ENCODE results near the gene TXNDC16.

DNA sequence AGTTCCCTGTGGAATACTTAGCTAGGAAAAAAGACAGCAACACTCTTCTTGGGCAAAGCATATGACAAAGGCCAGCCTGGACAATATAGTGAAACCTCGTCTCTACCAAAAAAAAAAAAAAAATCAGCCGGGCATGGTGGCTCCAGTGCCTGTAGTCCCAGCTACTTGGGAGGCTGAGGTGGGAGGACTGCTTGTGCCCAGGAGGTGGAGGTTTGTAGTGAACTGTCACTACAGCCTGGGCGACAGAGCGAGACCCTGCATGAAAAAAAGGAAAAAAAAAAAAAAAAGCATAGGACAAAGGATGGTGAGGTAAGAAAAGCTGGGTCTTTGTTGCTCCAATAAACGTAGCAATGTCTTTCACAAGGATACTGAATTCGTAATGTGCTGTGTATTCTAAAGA lies 1.1 kb downstream of the TXNDC16 start:
- TF ChIP-seq, protein P1, sequence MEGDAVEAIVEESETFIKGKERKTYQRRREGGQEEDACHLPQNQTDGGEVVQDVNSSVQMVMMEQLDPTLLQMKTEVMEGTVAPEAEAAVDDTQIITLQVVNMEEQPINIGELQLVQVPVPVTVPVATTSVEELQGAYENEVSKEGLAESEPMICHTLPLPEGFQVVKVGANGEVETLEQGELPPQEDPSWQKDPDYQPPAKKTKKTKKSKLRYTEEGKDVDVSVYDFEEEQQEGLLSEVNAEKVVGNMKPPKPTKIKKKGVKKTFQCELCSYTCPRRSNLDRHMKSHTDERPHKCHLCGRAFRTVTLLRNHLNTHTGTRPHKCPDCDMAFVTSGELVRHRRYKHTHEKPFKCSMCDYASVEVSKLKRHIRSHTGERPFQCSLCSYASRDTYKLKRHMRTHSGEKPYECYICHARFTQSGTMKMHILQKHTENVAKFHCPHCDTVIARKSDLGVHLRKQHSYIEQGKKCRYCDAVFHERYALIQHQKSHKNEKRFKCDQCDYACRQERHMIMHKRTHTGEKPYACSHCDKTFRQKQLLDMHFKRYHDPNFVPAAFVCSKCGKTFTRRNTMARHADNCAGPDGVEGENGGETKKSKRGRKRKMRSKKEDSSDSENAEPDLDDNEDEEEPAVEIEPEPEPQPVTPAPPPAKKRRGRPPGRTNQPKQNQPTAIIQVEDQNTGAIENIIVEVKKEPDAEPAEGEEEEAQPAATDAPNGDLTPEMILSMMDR (IDR thresholded peaks at IDR 0.05) = no peak
- TF ChIP-seq POLR2A (IDR thresholded peaks at IDR 0.05) = no peak
